Left lung (tissue), 10 donors: Measurements from ENCODE around the gene PEAR1. TPM values are rescaled to one million over a fixed set of nuclear protein-coding genes. Genes with fewer than 3 reads are reported as not detected.

ENCODE experiments used
- ATAC-seq: fragments of 200-7000 bp; cut with Tn5 transposase; one replicate; pipeline ENCODE4 v1.9.1; 2020; ENCODE audit warnings: moderate library complexity
- DNase-seq, 4 donors: peaks; one replicate each; pipeline ENCODE4 v3.0.0-alpha.2; 2013 to 2020
- H3K27ac ChIP-seq, 2 donors: fragments of 200-600 bp; sonication (generic) in 1 of 2; one replicate each; pipeline versions ENCODE4 v1.5.0 to v1.8.0; 2020 to 2021
- H3K27me3 ChIP-seq, 2 donors: fragments of 200-600 bp; sonication (generic) in 1 of 2; one replicate each; pipeline versions ENCODE4 v1.5.0 to v1.8.0; 2020 to 2021
- H3K36me3 ChIP-seq, 2 donors: fragments of 200-600 bp; sonication (generic) in 1 of 2; one replicate each; pipeline versions ENCODE4 v1.5.0 to v1.8.0; 2020 to 2021
- H3K4me1 ChIP-seq, 2 donors: fragments of 200-600 bp; one replicate each; pipeline ENCODE4 v1.8.0; 2021
- H3K4me3 ChIP-seq, 2 donors: fragments of 200-600 bp; sonication (generic) in 1 of 2; one replicate each; pipeline versions ENCODE4 v1.5.0 to v1.8.0; 2020 to 2021; ENCODE audit warnings: mild to moderate bottlenecking in 1 of 2
- H3K9me3 ChIP-seq, 2 donors: fragments of 200-600 bp; sonication (generic) in 1 of 2; one replicate each; pipeline versions ENCODE4 v1.5.0 to v1.8.0; 2020 to 2021
- CTCF ChIP-seq, 2 donors: fragments of 200-600 bp; sonication (generic) in 1 of 2; IDR thresholded peaks; one replicate each; pipeline versions ENCODE4 v1.5.0 to v1.8.0; 2021; ENCODE audit warnings: antibody characterized with exemption in 2 of 2
- intact Hi-C, 2 donors: fragments of 100-400 bp; cut with DNase I; formaldehyde crosslinking; loops; one replicate each; pipeline versions ENCODE4 v1.11.2 to v1.14.2; 2022
- polyA plus RNA-seq, 6 donors: library from polyadenylated mRNA; unstranded; fragments of 120-200 nt; gene quantifications; one replicate each; pipeline ENCODE4 v1.2.1, GENCODE V29; 2013; ENCODE audit not compliant: insufficient read length in 6 of 6
- total RNA-seq, 2 donors: library from RNA; stranded (reverse); fragmentation: NEBNext Ultra II Directional; extraction: Animal tissue kit (Norgen Biotek cat#: 25700); gene quantifications; one replicate each; pipeline ENCODE4 v1.2.1, GENCODE V29; 2021
- donor health status: DM: no; HTN: yes; CAD: no.
- donor health status: DM: no; HTN: no; CAD: no.

The PEAR1 gene
- total and polyA plus RNA-seq, 8 donors, result 10.6 to 30.1 (median 28.3) TPM

DNA sequence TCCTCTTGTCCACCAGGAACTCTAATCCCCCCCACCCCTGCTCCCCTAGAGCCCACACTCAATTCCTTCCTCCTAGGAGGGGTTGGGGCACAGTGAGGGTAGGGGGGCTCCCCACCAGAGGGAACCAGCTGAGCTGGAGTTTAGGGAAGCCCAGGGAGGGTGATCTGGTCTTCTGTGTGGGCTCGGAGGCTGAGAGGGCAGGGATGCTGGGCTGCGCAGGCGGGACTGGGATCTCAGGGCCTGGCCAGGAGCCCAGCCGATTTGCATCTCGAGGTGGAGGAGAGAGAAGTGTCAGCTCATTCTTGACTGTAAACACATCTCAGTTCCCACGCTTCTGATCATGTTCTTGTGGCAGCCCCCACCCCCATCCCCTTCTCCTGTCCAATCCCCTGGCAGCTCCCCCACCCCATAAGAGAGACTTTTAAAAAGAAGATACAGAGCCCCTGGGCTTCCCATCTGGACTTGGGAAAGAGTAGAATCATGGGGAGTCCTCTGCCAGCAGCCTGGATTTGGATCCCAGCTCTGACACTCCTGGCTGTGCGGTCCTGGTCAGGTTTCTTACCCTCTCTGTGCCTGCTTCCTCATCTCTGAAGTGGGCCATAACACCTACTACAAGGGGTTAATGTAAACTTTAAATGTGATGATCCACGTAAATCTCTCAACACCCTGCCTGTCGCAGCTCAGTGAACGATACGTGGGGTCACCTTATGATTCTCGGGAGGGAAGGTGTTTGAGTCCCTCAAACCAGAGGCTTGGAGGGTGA, 6.6 kb downstream of the PEAR1 start:
- peaks cover 0 to 4% of the 10 kb centered on the region in 2 donors for H3K27me3 ChIP-seq
- ATAC-seq (no peak), DNase-seq (peak in 1 of 4 donors; percentile 50)
- no peak overlapping the region for H3K27ac ChIP-seq
- peaks cover 4 to 44% of the 10 kb centered on the region in 2 donors for H3K4me1 ChIP-seq
- H3K36me3 ChIP-seq, result no peaks in the 10 kb centered on the region
- H3K9me3 ChIP-seq, result no peaks in the 10 kb centered on the region
- no peak overlapping the region for H3K4me3 ChIP-seq
- TF ChIP-seq CTCF (IDR thresholded peaks at IDR 0.05), result no peak
- intact Hi-C loops, result no loop called here

- intact Hi-C loops, result no loop called here
- no peak for TF ChIP-seq CTCF (IDR thresholded peaks at IDR 0.05)
- Histone ChIP-seq H3K27ac (no peak overlapping the region), H3K36me3 (no peaks in the 10 kb centered on the region), H3K27me3 (no peaks in the 10 kb centered on the region), H3K4me3 (no peak overlapping the region), H3K9me3 (no peaks in the 10 kb centered on the region), H3K4me1 (peaks cover 4 to 38% of the 10 kb centered on the region in 2 donors)
- ATAC-seq, result no peak
- DNase-seq, result peak in 1 of 4 donors; percentile 53
These were observed 7.5 kb downstream of the PEAR1 start for GRCh38 chr1:156900896-156901589.

DNA sequence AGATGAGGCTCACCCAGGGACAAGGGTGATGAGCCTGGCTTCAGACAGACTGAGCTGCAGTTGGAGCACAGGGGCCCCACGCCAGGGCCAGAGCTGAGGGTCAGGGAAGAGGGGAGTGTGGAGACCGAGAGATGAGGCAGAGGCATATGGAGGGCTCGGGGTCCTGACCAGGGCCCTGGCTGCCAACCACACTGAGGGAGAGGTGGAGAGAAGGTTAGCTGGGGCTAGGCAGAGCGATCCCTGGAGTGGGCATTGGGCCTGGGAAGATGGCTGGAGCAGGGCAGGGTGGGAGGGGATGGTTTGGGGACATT, 8.0 kb downstream of the PEAR1 start:
- Histone ChIP-seq H3K27ac (no peak overlapping the region), H3K9me3 (no peaks in the 10 kb centered on the region), H3K27me3 (no peaks in the 10 kb centered on the region), H3K36me3 (no peaks in the 10 kb centered on the region), H3K4me1 (peaks cover 3 to 35% of the 10 kb centered on the region in 2 donors), H3K4me3 (no peak overlapping the region)
- peak in 1 of 4 donors; percentile 28 for DNase-seq
- no peak for TF ChIP-seq CTCF (IDR thresholded peaks at IDR 0.05)
- no peak for ATAC-seq
- intact Hi-C loops, result no loop called here

DNA sequence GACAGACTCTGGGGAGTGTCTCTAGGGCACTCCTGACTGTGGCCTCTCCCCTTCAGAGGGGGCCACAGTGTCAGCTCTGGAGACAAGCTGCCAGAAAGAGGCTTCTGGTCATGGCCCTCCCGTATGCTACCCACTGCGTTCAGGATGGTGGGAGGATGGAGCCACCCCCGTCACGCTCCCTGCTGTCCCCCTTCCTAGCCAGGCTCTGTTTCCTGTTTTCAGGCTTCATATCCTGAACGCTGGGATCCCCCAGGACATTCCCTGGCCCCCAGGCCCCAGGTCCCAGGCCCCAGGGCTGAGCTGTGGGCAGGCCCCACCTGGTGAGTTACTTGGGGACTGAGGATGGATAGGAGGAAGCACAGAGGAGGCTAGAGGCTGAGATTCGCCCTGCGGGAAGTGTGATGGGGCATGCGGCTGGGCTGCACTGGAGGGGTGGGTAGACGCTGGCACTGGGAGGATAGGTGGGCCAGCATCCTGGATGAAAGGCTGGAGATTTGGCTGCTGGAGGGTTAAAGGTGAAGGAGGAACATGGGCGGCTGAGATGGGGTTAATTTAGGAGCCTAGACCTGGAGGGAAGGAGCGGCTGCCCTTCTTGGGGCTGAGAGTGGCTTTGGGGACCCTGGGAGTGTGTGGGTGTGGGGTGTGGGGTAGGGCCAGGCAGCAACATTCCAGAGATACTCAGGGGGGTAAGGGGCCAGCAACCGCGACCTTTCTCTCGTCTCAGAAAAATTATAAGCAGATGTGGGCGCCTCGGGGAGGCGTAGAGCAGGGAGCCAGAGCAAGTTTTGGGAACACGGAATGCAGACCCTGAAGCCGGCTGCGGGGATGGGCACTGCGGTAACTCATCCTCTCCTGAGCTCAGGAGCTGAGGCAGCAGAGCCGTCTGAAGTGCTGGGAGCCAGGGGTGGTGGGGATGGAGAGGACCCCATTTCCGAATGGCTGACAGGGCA, 8.7 kb downstream of the PEAR1 start:
- Histone ChIP-seq H3K27ac (no peak overlapping the region), H3K36me3 (no peaks in the 10 kb centered on the region), H3K4me1 (peaks cover 4 to 35% of the 10 kb centered on the region in 2 donors), H3K4me3 (no peak overlapping the region), H3K9me3 (no peaks in the 10 kb centered on the region), H3K27me3 (no peaks in the 10 kb centered on the region)
- ATAC-seq (no peak), DNase-seq (peak in 1 of 4 donors; percentile 59)
- no peak for TF ChIP-seq CTCF (IDR thresholded peaks at IDR 0.05)
- intact Hi-C loops, result no loop called here
